ENCODE measurements around the gene PDE6A. TPM values are rescaled to one million over a fixed set of nuclear protein-coding genes. Genes with fewer than 3 reads are reported as not detected.

The PDE6A gene
- polyA plus RNA-seq, 3 donors, result 0.01 TPM; not detected in 2

DNA sequence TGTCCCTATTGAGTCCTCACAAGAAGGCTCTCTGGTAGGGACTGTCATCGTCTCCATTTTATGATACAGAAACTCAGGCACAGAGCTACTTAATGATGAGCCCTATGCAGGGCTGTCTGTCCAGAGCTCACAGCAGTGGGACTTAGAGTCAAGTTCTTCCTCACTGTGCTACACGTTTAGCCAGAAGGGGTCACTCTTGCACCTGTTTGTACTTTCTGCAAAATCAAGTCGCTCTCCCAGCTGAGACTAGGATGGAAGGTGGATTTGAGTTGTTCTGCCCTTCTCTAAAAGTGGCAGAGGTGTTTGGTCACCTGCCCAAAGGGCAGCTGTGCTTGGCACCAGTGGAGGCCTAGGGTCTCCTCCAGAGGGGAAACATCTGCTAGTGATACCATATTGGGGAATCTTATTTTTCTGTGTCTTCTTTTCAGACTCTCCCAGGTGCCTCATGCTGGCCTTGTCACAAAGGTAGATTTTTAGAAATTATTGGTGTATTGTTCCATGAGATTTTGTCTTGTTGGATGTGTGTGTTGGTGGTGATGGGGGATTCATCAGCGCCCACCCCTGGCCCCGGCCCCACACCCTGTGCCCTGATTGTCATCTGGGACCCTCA is 110.2 kb downstream of the PDE6A start:
- TF ChIP-seq, protein P1, sequence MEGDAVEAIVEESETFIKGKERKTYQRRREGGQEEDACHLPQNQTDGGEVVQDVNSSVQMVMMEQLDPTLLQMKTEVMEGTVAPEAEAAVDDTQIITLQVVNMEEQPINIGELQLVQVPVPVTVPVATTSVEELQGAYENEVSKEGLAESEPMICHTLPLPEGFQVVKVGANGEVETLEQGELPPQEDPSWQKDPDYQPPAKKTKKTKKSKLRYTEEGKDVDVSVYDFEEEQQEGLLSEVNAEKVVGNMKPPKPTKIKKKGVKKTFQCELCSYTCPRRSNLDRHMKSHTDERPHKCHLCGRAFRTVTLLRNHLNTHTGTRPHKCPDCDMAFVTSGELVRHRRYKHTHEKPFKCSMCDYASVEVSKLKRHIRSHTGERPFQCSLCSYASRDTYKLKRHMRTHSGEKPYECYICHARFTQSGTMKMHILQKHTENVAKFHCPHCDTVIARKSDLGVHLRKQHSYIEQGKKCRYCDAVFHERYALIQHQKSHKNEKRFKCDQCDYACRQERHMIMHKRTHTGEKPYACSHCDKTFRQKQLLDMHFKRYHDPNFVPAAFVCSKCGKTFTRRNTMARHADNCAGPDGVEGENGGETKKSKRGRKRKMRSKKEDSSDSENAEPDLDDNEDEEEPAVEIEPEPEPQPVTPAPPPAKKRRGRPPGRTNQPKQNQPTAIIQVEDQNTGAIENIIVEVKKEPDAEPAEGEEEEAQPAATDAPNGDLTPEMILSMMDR (IDR thresholded peaks at IDR 0.05), result peak; percentile 58
- Histone ChIP-seq H3K9ac (ENCODE audit: insufficient read depth, low read length, poor library complexity, severe bottlenecking) (no peak overlapping the region), H3K9me3 (replicated peaks in 1 of 2; ENCODE audit: control insufficient read depth in 1 of 2, insufficient read depth in 1 of 2, low read length in 2 of 2) (no peaks in the 10 kb centered on the region), H3K4me2 (replicated peaks; ENCODE audit: extremely low read depth, low read length, poor library complexity, severe bottlenecking) (no peak overlapping the region), H3K4me1 (ENCODE audit: control insufficient read depth in 1 of 2, insufficient read depth in 2 of 2, low read length in 2 of 2) (no peaks in the 10 kb centered on the region), H3K79me2 (ENCODE audit: insufficient read depth, low read length) (no peaks in the 10 kb centered on the region), H4K20me1 (ENCODE audit: insufficient read depth, low read length) (peaks cover 31% of the 10 kb centered on the region), H2AFZ (ENCODE audit: insufficient read depth, low read depth, low read length, poor library complexity, severe bottlenecking) (no peak overlapping the region), H3K4me3 (replicated peaks in 1 of 3; ENCODE audit: low read depth in 2 of 3, low read length in 3 of 3) (no peak overlapping the region), H3K27me3 (ENCODE audit: control insufficient read depth in 2 of 2, insufficient read depth in 2 of 2, low read length in 2 of 2) (no peaks in the 10 kb centered on the region), H3K27ac (ENCODE audit: low read depth in 1 of 2, low read length in 2 of 2) (no peak overlapping the region), H3K36me3 (replicated peaks in 1 of 2; ENCODE audit: control insufficient read depth in 1 of 2, insufficient read depth in 2 of 2, low read length in 2 of 2) (peaks cover 79 to 94% of the 10 kb centered on the region in 2 donors)
- Mint-ChIP-seq H3K27ac (peak overlapping the region in 1 of 7 donors; percentile 57), H3K4me1 (no peaks in the 10 kb centered on the region), H3K36me3 (peaks cover 72 to 83% of the 10 kb centered on the region in 2 donors), H3K9me3 (no peaks in the 10 kb centered on the region), H3K4me3 (no peak overlapping the region), H3K27me3 (ENCODE audit: low read depth in 3 of 3) (no peaks in the 10 kb centered on the region)
- intact Hi-C loops (cut with micrococcal nuclease), result loop anchor here (2.0 to 5.0 kb wide), 2 partner anchors 156 to 158 kb away; no protein-coding TSS in a partner anchor
- WGBS (ENCODE audit: insufficient coverage), result 54% methylated on average over 5 of the region's 5 CpGs
- peak; percentile 14 to 38 (median 21) for DNase-seq

DNA sequence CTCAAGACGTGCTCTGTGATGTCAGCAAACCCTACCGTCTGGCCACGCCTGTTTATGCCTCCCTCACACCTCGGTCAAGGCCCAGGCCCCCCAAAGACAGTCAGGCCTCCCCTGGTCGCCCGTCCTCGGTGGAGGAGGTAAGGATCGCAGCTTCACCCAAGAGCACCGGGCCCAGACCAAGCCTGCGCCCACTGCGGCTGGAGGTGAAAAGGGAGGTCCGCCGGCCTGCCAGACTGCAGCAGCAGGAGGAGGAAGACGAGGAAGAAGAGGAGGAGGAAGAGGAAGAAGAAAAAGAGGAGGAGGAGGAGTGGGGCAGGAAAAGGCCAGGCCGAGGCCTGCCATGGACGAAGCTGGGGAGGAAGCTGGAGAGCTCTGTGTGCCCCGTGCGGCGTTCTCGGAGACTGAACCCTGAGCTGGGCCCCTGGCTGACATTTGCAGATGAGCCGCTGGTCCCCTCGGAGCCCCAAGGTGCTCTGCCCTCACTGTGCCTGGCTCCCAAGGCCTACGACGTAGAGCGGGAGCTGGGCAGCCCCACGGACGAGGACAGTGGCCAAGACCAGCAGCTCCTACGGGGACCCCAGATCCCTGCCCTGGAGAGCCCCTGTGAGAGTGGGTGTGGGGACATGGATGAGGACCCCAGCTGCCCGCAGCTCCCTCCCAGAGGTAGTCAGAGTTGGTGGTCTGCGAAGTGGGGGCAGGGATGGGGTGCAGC is 111.3 kb downstream of the PDE6A start:
- peaks cover 0 to 2% of the 10 kb centered on the region in 2 donors for H3K4me1 ChIP-seq (ENCODE audit: control insufficient read depth in 1 of 2, insufficient read depth in 2 of 2, low read length in 2 of 2)
- peaks cover 38% of the 10 kb centered on the region for H4K20me1 ChIP-seq (ENCODE audit: insufficient read depth, low read length)
- H3K36me3 ChIP-seq (replicated peaks in 1 of 2; ENCODE audit: control insufficient read depth in 1 of 2, insufficient read depth in 2 of 2, low read length in 2 of 2), result peaks cover 72 to 93% of the 10 kb centered on the region in 2 donors
- no peaks in the 10 kb centered on the region for H3K27me3 Mint-ChIP-seq (ENCODE audit: low read depth in 3 of 3)
- no peaks in the 10 kb centered on the region for H3K27me3 ChIP-seq (ENCODE audit: control insufficient read depth in 2 of 2, insufficient read depth in 2 of 2, low read length in 2 of 2)
- H3K4me3 ChIP-seq (replicated peaks in 1 of 3; ENCODE audit: low read depth in 2 of 3, low read length in 3 of 3), result no peak overlapping the region
- H3K4me2 ChIP-seq (replicated peaks; ENCODE audit: extremely low read depth, low read length, poor library complexity, severe bottlenecking), result no peak overlapping the region
- no peak overlapping the region for H3K4me3 Mint-ChIP-seq
- H3K27ac ChIP-seq (ENCODE audit: low read depth in 1 of 2, low read length in 2 of 2), result no peak overlapping the region
- H3K9me3 Mint-ChIP-seq, result no peaks in the 10 kb centered on the region
- H2AFZ ChIP-seq (ENCODE audit: insufficient read depth, low read depth, low read length, poor library complexity, severe bottlenecking), result no peak overlapping the region
- H3K27ac Mint-ChIP-seq, result peak overlapping the region in 1 of 7 donors; percentile 1
- no peak overlapping the region for H3K9ac ChIP-seq (ENCODE audit: insufficient read depth, low read length, poor library complexity, severe bottlenecking)
- H3K9me3 ChIP-seq (replicated peaks in 1 of 2; ENCODE audit: control insufficient read depth in 1 of 2, insufficient read depth in 1 of 2, low read length in 2 of 2), result no peaks in the 10 kb centered on the region
- H3K36me3 Mint-ChIP-seq, result peaks cover 69 to 80% of the 10 kb centered on the region in 2 donors
- TF ChIP-seq, protein P1 (IDR thresholded peaks at IDR 0.05), result no peak
- intact Hi-C loops (cut with micrococcal nuclease), result loop anchor here in 1 of 2 donors (5.0 kb wide), 1 partner anchor 159 kb away; no protein-coding TSS in a partner anchor
- no peaks in the 10 kb centered on the region for H3K79me2 ChIP-seq (ENCODE audit: insufficient read depth, low read length)
- WGBS (ENCODE audit: insufficient coverage), result 94% methylated on average over 28 of the region's 30 CpGs
- peaks cover 4% of the 10 kb centered on the region for H3K4me1 Mint-ChIP-seq
- no peak for DNase-seq

Measured in CD14-positive monocyte (primary cell).